Spleen (tissue), 7 donors: Measurements from ENCODE around the gene TET2.

Experiments used
- POLR2A ChIP-seq, 3 donors: fragments of 450-650 bp; IDR thresholded peaks; one replicate each; pipeline ENCODE4 v1.5.1; 2017; ENCODE audit warnings: antibody characterized with exemption in 3 of 3, mild to moderate bottlenecking in 1 of 3
- POLR2AphosphoS5 ChIP-seq, 3 donors: sonication (generic); formaldehyde crosslinking; IDR thresholded peaks; one replicate each; pipeline ENCODE4 v1.5.1; 2017; ENCODE audit warnings: antibody characterized with exemption in 3 of 3
- TF ChIP-seq, protein P1 (sequence below), 11 experiments: fragments of 200-600 bp in 7 of 11; fragments of 450-650 bp in 4 of 11; sonication (generic) in 4 of 11; IDR thresholded peaks in 8 of 11; conservative IDR thresholded peaks in 3 of 11; 1 replicate in 7 of 11; 2 replicates in 4 of 11; pipeline versions ENCODE4 v1.4.0 to v1.8.0; 2016 to 2021; ENCODE audit warnings: antibody characterized with exemption in 11 of 11, inconsistent platforms in 4 of 11, mild to moderate bottlenecking in 1 of 11
- donor health status: DM: no; HTN: no; CAD: no; lungs with moderate emphysema.
- donor health status: DM: no; HTN: no; CAD: no.
- donor health status: DM: no; HTN: no; CAD: no.

DNA sequence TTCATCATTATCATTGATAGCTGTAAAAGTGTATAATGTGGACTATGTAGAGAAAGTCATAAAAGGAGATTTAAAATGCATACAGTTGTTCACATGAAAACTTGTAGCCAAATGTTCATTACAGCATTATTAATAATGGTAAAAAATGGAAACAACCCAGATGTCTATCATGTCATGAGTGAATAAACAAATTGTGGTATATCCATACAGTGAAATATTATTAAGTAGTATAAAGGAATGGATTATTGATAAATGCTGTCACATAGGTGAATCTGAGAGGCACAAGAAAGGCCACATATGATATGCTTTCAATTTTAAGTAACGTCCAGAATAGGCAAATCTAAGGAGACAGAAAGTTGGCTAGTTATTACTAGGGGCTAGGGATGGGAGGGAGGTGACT is 7.1 kb downstream of the TET2 start:
- TF ChIP-seq, protein P1, sequence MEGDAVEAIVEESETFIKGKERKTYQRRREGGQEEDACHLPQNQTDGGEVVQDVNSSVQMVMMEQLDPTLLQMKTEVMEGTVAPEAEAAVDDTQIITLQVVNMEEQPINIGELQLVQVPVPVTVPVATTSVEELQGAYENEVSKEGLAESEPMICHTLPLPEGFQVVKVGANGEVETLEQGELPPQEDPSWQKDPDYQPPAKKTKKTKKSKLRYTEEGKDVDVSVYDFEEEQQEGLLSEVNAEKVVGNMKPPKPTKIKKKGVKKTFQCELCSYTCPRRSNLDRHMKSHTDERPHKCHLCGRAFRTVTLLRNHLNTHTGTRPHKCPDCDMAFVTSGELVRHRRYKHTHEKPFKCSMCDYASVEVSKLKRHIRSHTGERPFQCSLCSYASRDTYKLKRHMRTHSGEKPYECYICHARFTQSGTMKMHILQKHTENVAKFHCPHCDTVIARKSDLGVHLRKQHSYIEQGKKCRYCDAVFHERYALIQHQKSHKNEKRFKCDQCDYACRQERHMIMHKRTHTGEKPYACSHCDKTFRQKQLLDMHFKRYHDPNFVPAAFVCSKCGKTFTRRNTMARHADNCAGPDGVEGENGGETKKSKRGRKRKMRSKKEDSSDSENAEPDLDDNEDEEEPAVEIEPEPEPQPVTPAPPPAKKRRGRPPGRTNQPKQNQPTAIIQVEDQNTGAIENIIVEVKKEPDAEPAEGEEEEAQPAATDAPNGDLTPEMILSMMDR (IDR thresholded peaks at IDR 0.05 in 8 of 11, conservative IDR thresholded peaks at IDR 0.05 in 3 of 11) = no peak
- TF ChIP-seq POLR2AphosphoS5 (IDR thresholded peaks at IDR 0.05) (no peak), POLR2A (IDR thresholded peaks at IDR 0.05) (no peak)
